GM12874 (cell line): ENCODE results near the gene BIN1.

ENCODE experiments used
- CTCF ChIP-seq: IDR thresholded peaks from 2 replicates; pipeline ENCODE4 v1.5.1; 2011; ENCODE audit warnings: low read depth, mild to moderate bottlenecking, control low read depth, low read length, moderate library complexity; ENCODE audit not compliant: insufficient read depth

Gene BIN1

GRCh38 chr2:127054604-127054930, 52.4 kb downstream of the BIN1 start:
- TF ChIP-seq CTCF, result no peak

GRCh38 chr2:127053731-127054603, 53.0 kb downstream of the BIN1 start:
- TF ChIP-seq CTCF, result no peak

- TF ChIP-seq CTCF, result no peak
Observed at GRCh38 chr2:127052771-127053691, 53.9 kb downstream of the BIN1 start.

GRCh38 chr2:127052057-127052770, 54.7 kb downstream of the BIN1 start:
- no peak for TF ChIP-seq CTCF

- no peak for TF ChIP-seq CTCF
Observed at GRCh38 chr2:127051116-127052056, 55.6 kb downstream of the BIN1 start.

- no peak for TF ChIP-seq CTCF
Observed at GRCh38 chr2:127050803-127051115, 56.2 kb downstream of the BIN1 start.
